ENCODE data around the gene NR2F1-AS1.

Gene NR2F1-AS1

DNA sequence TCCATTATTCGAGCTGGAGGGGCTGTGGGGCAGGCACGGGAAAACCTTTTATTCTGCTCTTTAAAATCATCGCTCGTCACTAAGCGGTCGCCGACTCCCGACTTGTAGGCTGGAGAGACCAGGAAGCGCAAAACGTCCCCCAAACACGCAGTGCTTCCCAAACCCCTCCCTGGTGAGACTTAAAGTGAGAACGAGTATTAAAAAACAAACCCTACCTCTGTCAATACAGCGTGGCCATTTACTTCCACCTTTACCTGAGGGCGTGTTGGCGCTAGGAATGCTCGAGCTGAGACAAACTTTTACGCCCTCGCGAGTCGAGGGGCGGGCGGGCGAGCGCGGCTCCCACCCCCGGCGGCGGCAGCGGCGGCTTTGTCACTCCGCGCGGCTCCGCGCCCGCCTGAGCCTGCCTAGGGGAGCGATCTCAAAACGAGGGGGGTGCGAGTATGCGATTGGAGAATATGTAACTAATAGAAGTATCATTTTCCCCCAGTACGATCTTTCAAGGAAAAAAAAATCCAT is at the start of gene NR2F1-AS1:
NR2F1-AS1 (minus strand) TSS at position 293 of the 519 bp plus-strand sequence.
- no peak within 1 kb of the TSS for H3K9ac ChIP-seq
- no peaks in the 10 kb centered on the region for H3K4me1 ChIP-seq
- no peaks in the 10 kb centered on the region for H3K9me3 ChIP-seq (ENCODE audit: control insufficient read depth, low read length)
- peak within 1 kb of the TSS; percentile 62 for H3K4me2 ChIP-seq (ENCODE audit: low read length)
- TF ChIP-seq CTCF (IDR thresholded peaks at IDR 0.05) = no peak
- no peaks in the 10 kb centered on the region for H3K36me3 ChIP-seq (ENCODE audit: control insufficient read depth, insufficient read depth, low read length)
- H3K27ac ChIP-seq = peak within 1 kb of the TSS; percentile 32
- H3K79me2 ChIP-seq = no peaks in the 10 kb centered on the region
- peaks cover 40% of the 10 kb centered on the region for H3K27me3 ChIP-seq (ENCODE audit: control insufficient read depth, insufficient read depth, low read length)
- H2AFZ ChIP-seq = peak within 1 kb of the TSS; percentile 65
- peak within 1 kb of the TSS; percentile 42 for H3K4me3 ChIP-seq (ENCODE audit: low read depth, low read length)

GRCh38 chr5:93626801-93627200 is 45.8 kb upstream of the NR2F1-AS1 start:
- no peaks in the 10 kb centered on the region for H3K79me2 ChIP-seq
- no peak for TF ChIP-seq CTCF (IDR thresholded peaks at IDR 0.05)
- H3K4me1 ChIP-seq = no peaks in the 10 kb centered on the region
- H3K27me3 ChIP-seq (ENCODE audit: control insufficient read depth, insufficient read depth, low read length) = no peaks in the 10 kb centered on the region
- no peak overlapping the region for H3K4me2 ChIP-seq (ENCODE audit: low read length)
- H2AFZ ChIP-seq = no peak overlapping the region
- no peaks in the 10 kb centered on the region for H3K9me3 ChIP-seq (ENCODE audit: control insufficient read depth, low read length)
- H3K9ac ChIP-seq = no peak overlapping the region
- H3K4me3 ChIP-seq (ENCODE audit: low read depth, low read length) = no peak overlapping the region
- no peaks in the 10 kb centered on the region for H3K36me3 ChIP-seq (ENCODE audit: control insufficient read depth, insufficient read depth, low read length)
- no peak overlapping the region for H3K27ac ChIP-seq

- Histone ChIP-seq H3K79me2 (no peaks in the 10 kb centered on the region), H3K27me3 (ENCODE audit: control insufficient read depth, insufficient read depth, low read length) (no peaks in the 10 kb centered on the region)
- no peak for TF ChIP-seq CTCF (IDR thresholded peaks at IDR 0.05)
Measured at GRCh38 chr5:93623153-93623552, 42.1 kb upstream of the NR2F1-AS1 start.

DNA sequence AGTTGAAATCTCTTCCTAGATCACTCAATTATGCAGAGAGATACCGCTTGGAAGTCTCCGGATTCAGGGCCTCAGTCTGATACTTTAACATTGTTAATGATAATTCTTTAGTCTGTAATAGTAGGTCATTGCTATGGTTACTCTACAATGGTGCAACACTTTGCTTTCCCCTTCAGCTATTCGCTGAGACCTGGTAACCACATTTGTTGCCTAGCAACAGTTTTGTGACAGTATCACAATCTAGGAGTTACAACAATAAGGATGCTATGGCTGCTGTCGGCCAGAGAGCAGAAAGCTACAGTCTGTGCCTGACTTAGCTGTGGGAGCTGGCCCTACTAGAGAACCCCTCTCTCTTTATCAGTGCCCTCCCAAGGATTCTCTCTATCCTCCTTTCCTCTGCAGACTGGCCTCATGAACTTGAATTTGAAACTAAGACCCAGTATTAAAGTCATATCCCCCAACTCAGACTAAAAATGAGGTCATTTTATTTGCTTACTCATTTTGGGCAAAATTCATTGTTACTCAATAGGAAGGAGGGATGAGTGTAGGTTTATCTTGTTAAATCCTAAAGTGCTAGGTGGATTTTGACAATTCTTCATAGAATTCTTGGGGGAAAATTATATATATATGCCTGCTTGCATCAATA is 41.3 kb upstream of the NR2F1-AS1 start:
- no peak overlapping the region for H3K4me3 ChIP-seq (ENCODE audit: low read depth, low read length)
- no peaks in the 10 kb centered on the region for H3K9me3 ChIP-seq (ENCODE audit: control insufficient read depth, low read length)
- H3K9ac ChIP-seq = no peak overlapping the region
- no peak for TF ChIP-seq CTCF (IDR thresholded peaks at IDR 0.05)
- no peak overlapping the region for H3K27ac ChIP-seq
- H3K27me3 ChIP-seq (ENCODE audit: control insufficient read depth, insufficient read depth, low read length) = no peaks in the 10 kb centered on the region
- no peaks in the 10 kb centered on the region for H3K79me2 ChIP-seq
- no peaks in the 10 kb centered on the region for H3K4me1 ChIP-seq
- no peaks in the 10 kb centered on the region for H3K36me3 ChIP-seq (ENCODE audit: control insufficient read depth, insufficient read depth, low read length)
- no peak overlapping the region for H3K4me2 ChIP-seq (ENCODE audit: low read length)
- H2AFZ ChIP-seq = no peak overlapping the region

More at GRCh38 chr5:93623153-93623552, 42.1 kb upstream of the NR2F1-AS1 start:
- H3K4me3 ChIP-seq (ENCODE audit: low read depth, low read length) = no peak overlapping the region
- no peaks in the 10 kb centered on the region for H3K9me3 ChIP-seq (ENCODE audit: control insufficient read depth, low read length)
- no peaks in the 10 kb centered on the region for H3K4me1 ChIP-seq
- H2AFZ ChIP-seq = no peak overlapping the region
- H3K36me3 ChIP-seq (ENCODE audit: control insufficient read depth, insufficient read depth, low read length) = no peaks in the 10 kb centered on the region
- no peak overlapping the region for H3K27ac ChIP-seq
- no peak overlapping the region for H3K4me2 ChIP-seq (ENCODE audit: low read length)
- no peak overlapping the region for H3K9ac ChIP-seq

- H3K9ac ChIP-seq = no peak overlapping the region
- H3K4me3 ChIP-seq (ENCODE audit: low read depth, low read length) = peak overlapping the region; percentile 19
Measured at GRCh38 chr5:93621327-93621798, 40.3 kb upstream of the NR2F1-AS1 start.

More at GRCh38 chr5:93621327-93621798, 40.3 kb upstream of the NR2F1-AS1 start:
- no peaks in the 10 kb centered on the region for H3K79me2 ChIP-seq
- H3K36me3 ChIP-seq (ENCODE audit: control insufficient read depth, insufficient read depth, low read length) = no peaks in the 10 kb centered on the region
- no peak for TF ChIP-seq CTCF (IDR thresholded peaks at IDR 0.05)
- H3K4me1 ChIP-seq = no peaks in the 10 kb centered on the region
- H3K27me3 ChIP-seq (ENCODE audit: control insufficient read depth, insufficient read depth, low read length) = no peaks in the 10 kb centered on the region
- peak overlapping the region; percentile 50 for H2AFZ ChIP-seq
- no peaks in the 10 kb centered on the region for H3K9me3 ChIP-seq (ENCODE audit: control insufficient read depth, low read length)
- peak overlapping the region; percentile 28 for H3K4me2 ChIP-seq (ENCODE audit: low read length)
- H3K27ac ChIP-seq = no peak overlapping the region
